ENCODE data around the gene CDC5L.

GRCh38 chr6:44453146-44453545 is 65.6 kb downstream of the CDC5L start:
- TF ChIP-seq CTCF (IDR thresholded peaks at IDR 0.05; ENCODE audit: low read length) (no peak), EZH2 (IDR thresholded peaks at IDR 0.05; ENCODE audit: borderline replicate concordance, low read length) (no peak)

Data from OCI-LY1 (cell line).